Astrocyte (in vitro differentiated cells and primary cell): Measurements from ENCODE around the gene ZMYND8. TPM values are rescaled to one million over a fixed set of nuclear protein-coding genes. Genes with fewer than 3 reads are reported as not detected.

Experiments
- DNase-seq: peaks from one replicate; pipeline ENCODE4 v3.0.0-alpha.2; 2010; ENCODE audit warnings: low read depth
- FAIRE-seq: peaks from 2 replicates; lab custom pipeline; 2011; peaks lifted over from hg19 to GRCh38; lab: Jason Lieb, UNC
- H2AFZ ChIP-seq: 2 replicates; pipeline ENCODE4 v1.6.0; 2012; ENCODE audit warnings: low read depth, low read length, inconsistent platforms
- H3K27ac ChIP-seq: 2 replicates; pipeline ENCODE4 v1.5.1; 2011; ENCODE audit warnings: low read depth, low read length, inconsistent platforms
- H3K27me3 ChIP-seq: 2 replicates; pipeline ENCODE4 v1.6.0; 2011; ENCODE audit warnings: low read length, inconsistent platforms; ENCODE audit not compliant: insufficient read depth
- H3K36me3 ChIP-seq: 2 replicates; pipeline ENCODE4 v1.5.1; 2011; ENCODE audit warnings: low read length, inconsistent platforms; ENCODE audit not compliant: insufficient read depth
- H3K4me1 ChIP-seq: 2 replicates; pipeline ENCODE4 v1.5.1; 2011; ENCODE audit warnings: low read length, inconsistent platforms; ENCODE audit not compliant: insufficient read depth
- H3K4me2 ChIP-seq: 2 replicates; pipeline ENCODE4 v1.6.0; 2012; ENCODE audit warnings: low read length, inconsistent platforms
- H3K4me3 ChIP-seq: 2 replicates; pipeline ENCODE4 v1.5.1; 2011; ENCODE audit warnings: low read depth, mild to moderate bottlenecking, low read length, inconsistent platforms; ENCODE audit not compliant: insufficient read depth
- H3K79me2 ChIP-seq: 2 replicates; pipeline ENCODE4 v1.6.0; 2012; ENCODE audit warnings: mild to moderate bottlenecking, low read length, inconsistent platforms; ENCODE audit not compliant: insufficient read depth
- H3K9ac ChIP-seq: 2 replicates; pipeline ENCODE4 v1.6.0; 2012; ENCODE audit warnings: mild to moderate bottlenecking, low read length, inconsistent platforms
- H3K9me3 ChIP-seq: 2 replicates; pipeline ENCODE4 v1.5.1; 2012; ENCODE audit warnings: low read depth, mild to moderate bottlenecking, low read length, inconsistent platforms; ENCODE audit not compliant: insufficient read depth
- H4K20me1 ChIP-seq: 2 replicates; pipeline ENCODE4 v1.6.0; 2012; ENCODE audit warnings: low read length, inconsistent platforms; ENCODE audit not compliant: insufficient read depth
- H3K27ac Mint-ChIP-seq: one replicate; pipeline ENCODE4 v1.8.0; 2021; ENCODE audit warnings: mild to moderate bottlenecking, mixed read lengths; ENCODE audit not compliant: unreplicated experiment
- H3K27me3 Mint-ChIP-seq: one replicate; pipeline ENCODE4 v1.8.0; 2021; ENCODE audit warnings: low read depth, mixed read lengths; ENCODE audit not compliant: unreplicated experiment
- H3K36me3 Mint-ChIP-seq: one replicate; pipeline ENCODE4 v1.8.0; 2021; ENCODE audit warnings: low read depth, mixed read lengths; ENCODE audit not compliant: unreplicated experiment
- H3K4me1 Mint-ChIP-seq: one replicate; pipeline ENCODE4 v1.8.0; 2021; ENCODE audit warnings: low read depth, mixed read lengths; ENCODE audit not compliant: unreplicated experiment
- H3K4me3 Mint-ChIP-seq: one replicate; pipeline ENCODE4 v1.8.0; 2021; ENCODE audit warnings: mild to moderate bottlenecking, moderate library complexity, mixed read lengths; ENCODE audit not compliant: unreplicated experiment
- H3K9me3 Mint-ChIP-seq: one replicate; pipeline ENCODE4 v1.8.0; 2021; ENCODE audit warnings: mild to moderate bottlenecking, mixed read lengths; ENCODE audit not compliant: unreplicated experiment
- EZH2 ChIP-seq: IDR thresholded peaks from 2 replicates; pipeline ENCODE4 v1.6.1; 2012; ENCODE audit warnings: mild to moderate bottlenecking, low read length, inconsistent platforms; ENCODE audit not compliant: insufficient read depth
- total RNA-seq: library from RNA; stranded (reverse); gene quantifications from 2 replicates; pipeline ENCODE4 v1.2.1, GENCODE V29; 2021
- TF ChIP-seq, protein P1 (sequence below): IDR thresholded peaks from 2 replicates; pipeline ENCODE4 v1.5.1; 2011; ENCODE audit warnings: low read depth, mild to moderate bottlenecking, inconsistent platforms, low read length, moderate library complexity; ENCODE audit not compliant: insufficient read depth

ZMYND8 gene
- total RNA-seq, 1 donor from 2014 or later: 45.8 TPM

DNA sequence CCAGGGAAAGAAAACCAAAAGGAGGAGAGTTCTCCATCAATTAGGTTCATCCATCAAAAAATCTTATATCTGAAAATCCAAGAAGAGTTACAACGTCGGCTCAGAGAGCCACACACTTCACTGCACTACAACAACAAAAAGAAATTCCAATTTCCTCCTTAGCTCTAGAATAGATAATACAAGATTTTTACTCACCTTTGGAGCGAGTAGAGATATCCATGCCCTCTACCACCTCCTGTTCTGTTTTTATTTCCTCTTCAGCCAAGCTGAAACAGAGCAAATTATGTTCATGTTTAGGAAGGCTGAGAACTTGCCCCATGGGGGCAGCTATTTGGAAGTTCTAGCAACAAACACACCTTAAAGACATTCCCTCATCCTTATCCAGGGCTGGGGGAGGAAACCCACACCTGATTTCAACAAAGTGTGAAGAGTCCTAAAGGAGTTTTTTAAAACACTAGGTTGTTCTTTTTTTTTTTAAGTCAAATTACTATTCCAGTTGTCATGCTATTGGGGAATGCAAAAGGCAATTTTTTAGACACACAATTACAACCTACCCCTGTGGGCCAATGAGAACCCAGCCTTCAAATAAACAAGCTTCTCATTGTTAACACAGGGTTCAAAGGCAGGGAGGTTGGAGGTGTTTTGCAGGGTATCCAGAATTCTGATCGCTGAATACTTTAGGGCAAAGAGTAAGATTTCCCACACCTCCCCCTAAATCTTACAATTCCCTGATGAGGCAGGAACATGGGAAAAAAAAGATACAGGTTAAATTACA, 8.7 kb downstream of the ZMYND8 start:
- H3K9ac ChIP-seq: peak overlapping the region; percentile 86
- H3K4me3 ChIP-seq: no peak overlapping the region
- H3K4me1 ChIP-seq: peaks cover 56% of the 10 kb centered on the region
- H3K27me3 ChIP-seq: no peaks in the 10 kb centered on the region
- Mint-ChIP-seq H3K27ac (no peak overlapping the region), H3K4me3 (peak overlapping the region; percentile 62), H3K27me3 (no peaks in the 10 kb centered on the region), H3K9me3 (no peaks in the 10 kb centered on the region), H3K36me3 (peaks cover 13% of the 10 kb centered on the region), H3K4me1 (peaks cover 7% of the 10 kb centered on the region)
- DNase-seq (no peak), FAIRE-seq (no peak)
- no peak for TF ChIP-seq EZH2
- TF ChIP-seq, protein P1, sequence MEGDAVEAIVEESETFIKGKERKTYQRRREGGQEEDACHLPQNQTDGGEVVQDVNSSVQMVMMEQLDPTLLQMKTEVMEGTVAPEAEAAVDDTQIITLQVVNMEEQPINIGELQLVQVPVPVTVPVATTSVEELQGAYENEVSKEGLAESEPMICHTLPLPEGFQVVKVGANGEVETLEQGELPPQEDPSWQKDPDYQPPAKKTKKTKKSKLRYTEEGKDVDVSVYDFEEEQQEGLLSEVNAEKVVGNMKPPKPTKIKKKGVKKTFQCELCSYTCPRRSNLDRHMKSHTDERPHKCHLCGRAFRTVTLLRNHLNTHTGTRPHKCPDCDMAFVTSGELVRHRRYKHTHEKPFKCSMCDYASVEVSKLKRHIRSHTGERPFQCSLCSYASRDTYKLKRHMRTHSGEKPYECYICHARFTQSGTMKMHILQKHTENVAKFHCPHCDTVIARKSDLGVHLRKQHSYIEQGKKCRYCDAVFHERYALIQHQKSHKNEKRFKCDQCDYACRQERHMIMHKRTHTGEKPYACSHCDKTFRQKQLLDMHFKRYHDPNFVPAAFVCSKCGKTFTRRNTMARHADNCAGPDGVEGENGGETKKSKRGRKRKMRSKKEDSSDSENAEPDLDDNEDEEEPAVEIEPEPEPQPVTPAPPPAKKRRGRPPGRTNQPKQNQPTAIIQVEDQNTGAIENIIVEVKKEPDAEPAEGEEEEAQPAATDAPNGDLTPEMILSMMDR: no peak
- no peaks in the 10 kb centered on the region for H4K20me1 ChIP-seq
- H3K4me2 ChIP-seq: peak overlapping the region; percentile 80
- H2AFZ ChIP-seq: no peak overlapping the region
- H3K79me2 ChIP-seq: peaks cover 83% of the 10 kb centered on the region
- H3K27ac ChIP-seq: peak overlapping the region; percentile 95
- peaks cover 6% of the 10 kb centered on the region for H3K36me3 ChIP-seq
- H3K9me3 ChIP-seq: no peaks in the 10 kb centered on the region

DNA sequence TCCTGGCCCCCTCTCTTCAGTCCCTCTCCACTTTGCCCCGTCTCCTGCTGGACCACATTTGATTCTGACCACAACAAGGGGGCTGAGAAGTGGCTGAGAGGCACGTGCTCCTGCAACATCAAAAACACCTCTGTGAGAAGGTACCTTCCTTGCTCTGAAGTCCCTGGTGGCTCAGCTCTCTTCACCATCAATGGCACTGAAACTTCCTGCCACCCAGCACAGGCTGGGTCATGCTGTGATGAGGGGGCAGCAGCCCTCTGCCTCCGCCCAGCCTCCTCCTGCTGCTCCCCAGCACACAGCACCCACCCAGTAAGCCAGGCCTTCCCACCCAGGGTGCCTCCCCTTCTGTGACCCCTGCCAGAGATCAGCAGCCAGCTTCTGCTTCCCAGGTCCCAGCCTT, 10.3 kb downstream of the ZMYND8 start:
- peak overlapping the region; percentile 14 for H3K27ac Mint-ChIP-seq
- no peak for TF ChIP-seq EZH2
- TF ChIP-seq, protein P1: no peak
- H3K4me1 ChIP-seq: peaks cover 39% of the 10 kb centered on the region

DNA sequence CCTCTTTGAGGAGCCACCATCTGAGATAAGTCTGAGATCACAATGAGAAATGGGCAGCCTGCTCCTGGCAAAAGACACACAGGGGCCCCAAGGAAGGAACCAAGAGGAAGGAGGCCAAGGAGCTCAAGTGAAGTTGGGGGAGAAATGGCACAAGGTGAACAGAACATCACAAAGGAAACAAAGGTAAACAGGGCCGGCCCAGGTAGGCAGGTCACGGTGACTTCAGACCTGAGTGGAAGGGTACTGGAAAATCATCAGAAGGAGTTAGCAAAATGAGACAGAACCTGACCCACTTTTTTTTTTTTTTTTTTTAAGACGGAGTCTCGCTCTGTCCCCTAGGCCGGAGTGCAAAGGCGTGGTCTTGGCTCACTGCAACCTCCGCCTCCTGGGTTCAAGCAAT, 11.3 kb downstream of the ZMYND8 start:
- H2AFZ ChIP-seq: no peak overlapping the region
- Mint-ChIP-seq H3K27me3 (no peaks in the 10 kb centered on the region), H3K36me3 (peaks cover 15% of the 10 kb centered on the region), H3K9me3 (no peaks in the 10 kb centered on the region), H3K27ac (no peak overlapping the region), H3K4me1 (peaks cover 5% of the 10 kb centered on the region), H3K4me3 (no peak overlapping the region)
- peaks cover 72% of the 10 kb centered on the region for H3K79me2 ChIP-seq
- no peak overlapping the region for H3K27ac ChIP-seq
- TF ChIP-seq EZH2: no peak
- TF ChIP-seq, protein P1: no peak
- DNase-seq: no peak
- no peaks in the 10 kb centered on the region for H4K20me1 ChIP-seq
- peaks cover 30% of the 10 kb centered on the region for H3K4me1 ChIP-seq
- H3K4me2 ChIP-seq: no peak overlapping the region
- H3K9ac ChIP-seq: no peak overlapping the region
- H3K27me3 ChIP-seq: no peaks in the 10 kb centered on the region
- H3K36me3 ChIP-seq: peaks cover 6% of the 10 kb centered on the region
- no peaks in the 10 kb centered on the region for H3K9me3 ChIP-seq
- H3K4me3 ChIP-seq: no peak overlapping the region
- no peak for FAIRE-seq

More for the DNA sequence above, 10.3 kb downstream of the ZMYND8 start:
- H3K27ac ChIP-seq: no peak overlapping the region
- Mint-ChIP-seq H3K27me3 (no peaks in the 10 kb centered on the region), H3K4me3 (no peak overlapping the region), H3K4me1 (no peaks in the 10 kb centered on the region), H3K36me3 (peaks cover 13% of the 10 kb centered on the region), H3K9me3 (no peaks in the 10 kb centered on the region)
- no peak overlapping the region for H3K4me2 ChIP-seq
- no peak overlapping the region for H3K9ac ChIP-seq
- H3K36me3 ChIP-seq: peaks cover 6% of the 10 kb centered on the region
- H3K4me3 ChIP-seq: no peak overlapping the region
- H4K20me1 ChIP-seq: no peaks in the 10 kb centered on the region
- no peaks in the 10 kb centered on the region for H3K27me3 ChIP-seq
- H3K79me2 ChIP-seq: peaks cover 74% of the 10 kb centered on the region
- DNase-seq (no peak), FAIRE-seq (no peak)
- no peaks in the 10 kb centered on the region for H3K9me3 ChIP-seq
- no peak overlapping the region for H2AFZ ChIP-seq
